ENCODE data around the gene TMEM131.
A peak's percentile ranks its signal among the peaks of the same experiment; 100 is the strongest.

Gene TMEM131

DNA sequence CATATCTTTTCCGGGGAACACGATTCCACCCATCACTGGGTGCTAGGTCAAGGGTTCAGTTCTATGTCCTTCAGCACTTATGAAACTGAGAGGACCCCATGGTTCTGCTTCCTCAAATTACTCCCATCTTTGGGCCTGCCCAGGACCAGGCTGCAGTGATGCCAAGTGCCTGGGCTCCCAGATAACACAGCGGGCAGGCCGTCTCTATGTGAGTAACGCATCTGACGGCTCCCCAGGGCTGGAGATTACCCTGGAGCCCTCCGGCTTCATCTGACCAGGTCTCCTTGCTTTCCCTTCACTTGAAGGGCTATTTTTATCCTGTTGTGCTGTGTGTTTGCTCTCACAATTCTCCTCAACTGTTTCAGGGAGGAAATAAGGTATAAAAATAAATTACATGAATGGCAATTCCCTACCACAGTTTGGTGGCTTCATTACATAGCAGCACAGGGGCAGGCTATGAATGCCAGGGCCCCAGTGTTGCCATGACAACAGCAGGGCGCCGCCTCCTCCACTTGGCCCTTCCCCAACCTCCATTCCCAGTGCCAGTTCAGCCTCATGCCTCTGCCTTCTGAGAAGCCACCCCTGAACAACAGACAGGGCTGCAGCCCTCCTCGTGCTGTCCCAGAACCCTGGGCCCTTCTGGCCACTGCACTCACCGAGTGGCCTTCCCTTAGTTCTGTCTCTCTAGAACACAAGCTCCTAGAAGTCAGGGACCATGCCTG, 25.4 kb upstream of the TMEM131 start:
- DNase-seq: no peak

DNA sequence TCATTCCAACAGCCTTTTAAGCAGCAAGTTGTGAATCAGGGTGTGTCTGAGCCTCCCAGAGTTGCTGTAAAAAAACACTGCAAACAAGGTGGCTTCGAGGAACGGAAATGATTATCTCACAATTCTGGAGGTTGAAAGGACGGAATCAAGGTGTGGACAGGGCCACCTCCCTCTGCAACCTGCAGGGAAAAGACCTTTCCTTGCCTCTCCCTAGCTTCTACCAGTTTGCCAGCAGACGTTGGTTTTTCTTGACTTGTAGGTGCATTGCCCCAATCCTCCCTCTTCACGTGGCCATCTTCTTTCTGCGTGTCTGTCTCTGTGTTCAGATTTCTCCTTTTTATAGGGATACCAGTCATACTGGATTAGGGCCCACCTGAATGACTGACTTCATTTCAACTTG, 24.8 kb upstream of the TMEM131 start:
- DNase-seq: no peak

DNA sequence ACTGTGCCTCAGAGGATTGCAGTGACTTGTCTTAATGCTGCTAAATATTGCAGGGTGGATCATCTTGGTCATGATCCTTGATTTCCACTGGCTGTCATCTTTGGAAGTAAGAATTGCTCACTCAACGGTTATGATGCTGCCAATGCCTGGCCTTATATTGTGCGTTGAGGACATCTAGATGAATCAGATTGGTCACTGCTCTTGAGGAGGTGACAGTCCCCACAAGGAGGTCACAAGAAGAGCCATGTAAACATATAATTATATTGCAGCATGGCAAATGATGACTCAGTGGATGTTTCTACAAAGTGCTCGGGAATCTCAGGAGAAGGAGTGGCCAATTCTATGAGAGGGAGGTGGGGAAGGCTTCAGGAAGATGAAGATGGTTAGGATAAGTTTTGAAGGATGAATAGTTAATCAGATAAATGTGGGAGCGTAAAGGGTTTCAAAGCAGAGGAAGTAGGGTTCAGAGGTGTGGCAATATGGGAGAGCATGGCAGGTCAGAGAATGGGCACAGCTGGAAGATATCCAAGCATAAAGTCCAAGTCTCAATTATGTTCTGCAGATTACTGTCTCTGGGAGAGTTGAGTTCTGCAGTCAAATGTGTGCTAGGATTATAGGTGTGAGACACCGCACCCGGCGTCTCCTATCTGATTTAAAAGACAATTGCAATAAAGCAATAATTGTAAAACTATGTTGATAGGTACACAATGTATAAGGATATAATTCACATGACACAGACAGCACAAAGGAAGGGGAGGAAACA, 21.3 kb upstream of the TMEM131 start:
- DNase-seq: no peak

DNA sequence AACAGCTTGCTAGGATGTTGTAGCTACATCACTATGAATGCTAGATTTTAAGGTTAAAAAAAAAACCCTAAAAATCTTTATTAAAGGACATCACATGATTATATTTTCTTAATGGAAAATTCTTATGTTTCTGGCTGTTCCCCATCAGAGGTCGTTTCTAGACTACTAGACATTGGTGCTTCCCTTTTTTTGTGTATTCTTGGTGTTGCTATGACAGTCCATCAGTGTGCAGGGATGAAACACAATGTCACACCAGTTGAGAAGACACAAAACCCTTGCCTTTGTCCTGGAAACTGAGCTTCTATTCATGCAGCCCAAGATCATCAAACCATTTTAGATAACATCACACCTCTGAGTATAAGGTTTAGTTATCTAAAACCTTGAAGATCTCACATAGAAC, 19.9 kb upstream of the TMEM131 start:
- no peak for DNase-seq

DNA sequence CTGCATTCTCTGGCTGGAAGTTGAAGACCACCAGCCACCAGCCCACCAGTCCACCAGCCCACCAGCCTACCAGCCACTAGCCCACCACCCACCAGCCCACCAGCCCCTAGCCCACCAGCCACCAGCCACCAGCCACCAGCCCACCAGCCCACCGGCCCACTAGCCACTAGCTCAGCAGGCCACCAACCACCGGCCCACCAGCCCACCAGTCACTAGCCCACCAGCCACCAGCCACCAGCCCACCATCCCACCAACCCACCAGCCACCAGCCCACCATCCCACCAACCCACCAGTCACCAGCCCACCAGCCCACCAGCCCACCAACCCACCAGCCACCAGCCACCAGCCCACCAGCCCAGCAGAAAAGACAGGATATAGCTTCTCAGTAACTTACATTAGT, 18.6 kb upstream of the TMEM131 start:
- no peak for DNase-seq

DNA sequence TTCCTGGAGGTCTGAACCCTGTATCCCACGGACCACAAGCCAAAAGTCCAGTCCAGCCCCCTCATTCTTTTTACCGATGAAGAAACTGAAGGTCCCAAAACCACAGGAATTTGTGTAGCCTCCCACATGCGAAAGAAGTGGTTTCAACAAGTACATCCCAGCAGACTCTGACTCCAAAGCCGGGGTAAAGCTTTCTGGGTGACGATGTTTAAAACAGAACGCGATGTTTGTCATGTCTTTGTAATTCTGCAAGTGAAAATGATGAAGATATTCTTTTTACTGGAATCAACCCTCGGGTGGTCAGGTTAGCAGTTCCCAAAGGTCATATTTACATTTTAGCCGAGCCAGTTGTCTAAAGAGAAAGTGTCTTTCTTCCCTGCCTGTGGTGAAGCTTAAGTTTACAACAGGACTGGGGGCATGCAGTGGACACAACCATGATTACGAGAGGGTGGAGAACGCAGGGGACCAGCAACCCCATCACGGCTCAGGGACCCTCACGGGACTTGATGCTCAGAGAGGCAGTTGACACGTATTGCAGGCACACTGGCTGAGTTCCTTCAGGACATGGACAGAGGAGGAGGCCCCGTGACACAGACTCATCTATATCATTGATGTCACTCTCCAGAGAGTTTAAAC, 17.8 kb upstream of the TMEM131 start:
- DNase-seq: peak; percentile 24

DNA sequence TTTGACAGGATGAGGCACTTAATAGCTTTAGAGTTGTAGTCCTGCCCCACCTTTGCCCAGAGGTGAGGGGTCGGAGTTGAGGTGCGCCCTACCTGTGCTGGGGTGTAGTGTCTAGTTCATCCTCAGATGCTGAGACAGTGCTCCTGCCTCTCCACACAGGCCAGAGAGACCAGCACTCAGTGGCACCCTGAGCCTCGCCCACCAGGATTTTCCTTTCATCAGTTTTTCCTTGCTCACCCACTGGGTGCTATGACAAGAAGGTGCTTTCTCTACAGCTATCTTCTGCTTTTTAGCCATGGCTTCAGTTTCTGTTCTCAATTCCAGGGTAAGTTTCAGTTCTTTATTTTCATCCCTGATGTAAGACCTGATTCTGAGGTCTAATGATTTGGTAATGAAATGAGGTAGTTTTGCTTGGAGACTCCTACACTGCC, 16.8 kb upstream of the TMEM131 start:
- no peak for DNase-seq

DNA sequence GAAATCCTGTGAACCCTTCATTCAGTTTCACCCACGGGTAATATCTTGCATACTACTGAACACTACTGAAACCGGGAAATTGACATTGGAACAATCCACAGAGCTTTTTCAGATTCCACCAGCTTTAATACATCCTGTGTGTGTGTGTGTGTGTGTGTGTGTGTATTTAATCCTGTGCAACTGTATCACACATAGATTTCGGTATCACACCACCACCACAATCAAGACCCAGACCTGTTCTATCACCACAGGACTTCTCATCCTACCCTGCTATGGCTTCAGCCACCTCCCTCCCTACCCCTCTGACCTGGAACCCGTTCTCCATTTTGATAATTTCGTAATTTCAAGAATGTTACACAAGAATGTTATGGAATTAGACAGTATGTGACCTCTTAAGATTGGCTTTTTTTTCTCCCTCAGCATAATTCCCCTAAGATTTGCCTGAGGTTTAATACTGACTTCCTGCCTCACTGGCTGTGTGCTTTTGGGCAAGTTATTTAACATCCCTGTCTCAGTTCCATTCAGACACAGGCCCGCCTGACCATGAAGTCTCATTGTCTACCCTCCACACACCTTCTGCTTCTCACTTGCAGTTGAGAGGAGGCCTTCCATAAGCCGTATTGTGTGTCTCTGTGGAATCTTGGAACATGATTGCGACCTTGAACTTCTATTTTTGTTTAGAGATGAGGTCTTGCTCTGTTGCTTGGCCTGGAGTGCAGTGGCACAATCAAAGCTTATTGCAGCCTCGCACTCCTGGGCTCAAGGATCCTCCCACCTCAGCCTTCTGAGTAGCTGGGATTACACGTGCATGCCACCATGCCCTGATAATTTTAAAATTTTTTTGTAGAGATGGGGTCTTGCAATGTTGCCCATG, 14.4 kb upstream of the TMEM131 start:
- no peak for DNase-seq

DNA sequence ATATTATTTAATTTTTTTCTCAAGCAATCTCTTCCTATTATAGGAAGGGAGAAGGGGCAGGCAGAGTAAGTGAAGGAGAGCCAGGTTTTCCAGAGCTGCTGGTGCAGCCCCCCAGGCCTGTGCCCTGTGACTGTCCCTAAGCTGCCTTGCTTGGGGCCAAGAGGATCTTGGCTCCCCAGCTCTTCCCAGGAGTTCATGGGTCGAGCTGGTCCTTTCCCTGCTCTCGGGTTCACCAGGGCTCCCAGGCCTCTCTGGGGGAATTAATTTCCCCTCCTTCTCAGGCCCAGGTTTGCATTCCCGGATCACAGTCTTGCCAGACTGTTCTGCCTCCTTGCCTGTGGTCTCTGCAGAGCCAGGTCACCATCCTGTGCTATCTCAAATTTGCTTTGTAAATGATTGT, 12.7 kb upstream of the TMEM131 start:
- DNase-seq: no peak

DNA sequence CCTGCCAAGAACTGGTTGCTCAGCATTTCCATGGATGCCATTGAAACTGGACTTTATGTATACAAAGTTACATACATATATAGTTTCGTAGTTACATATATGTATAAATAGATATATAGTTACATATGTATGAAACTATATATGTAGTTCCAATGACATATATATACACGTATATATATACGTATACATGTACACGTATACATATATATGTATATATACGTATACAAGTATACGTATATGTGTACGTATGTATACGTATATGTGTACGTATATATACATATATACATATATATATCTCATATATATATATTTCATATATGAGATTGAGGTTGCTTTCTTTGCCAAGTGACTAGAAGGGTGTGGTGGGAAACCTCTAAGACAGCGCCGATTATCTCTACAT, 10.6 kb upstream of the TMEM131 start:
- DNase-seq: no peak

DNA sequence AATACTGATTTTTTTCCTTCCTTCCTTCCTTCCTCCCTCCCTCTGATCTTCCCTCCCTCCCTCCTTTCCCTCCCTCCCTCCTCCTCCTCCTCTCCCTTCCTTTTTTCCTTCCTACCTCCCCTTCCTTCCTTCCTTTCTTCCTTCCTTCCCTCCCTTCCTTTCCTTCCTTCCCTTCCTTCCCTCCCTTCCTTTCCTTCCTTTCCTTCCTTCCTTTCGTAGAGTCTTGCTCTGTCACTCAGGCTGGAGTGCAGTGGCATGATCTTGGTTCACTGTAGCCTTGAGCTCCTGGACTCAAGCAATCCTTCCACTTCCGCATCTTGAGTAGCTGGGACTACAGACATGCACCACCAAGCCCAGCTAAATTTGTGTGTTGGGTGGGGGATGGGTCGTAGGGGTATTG, 8.9 kb upstream of the TMEM131 start:
- no peak for DNase-seq

DNA sequence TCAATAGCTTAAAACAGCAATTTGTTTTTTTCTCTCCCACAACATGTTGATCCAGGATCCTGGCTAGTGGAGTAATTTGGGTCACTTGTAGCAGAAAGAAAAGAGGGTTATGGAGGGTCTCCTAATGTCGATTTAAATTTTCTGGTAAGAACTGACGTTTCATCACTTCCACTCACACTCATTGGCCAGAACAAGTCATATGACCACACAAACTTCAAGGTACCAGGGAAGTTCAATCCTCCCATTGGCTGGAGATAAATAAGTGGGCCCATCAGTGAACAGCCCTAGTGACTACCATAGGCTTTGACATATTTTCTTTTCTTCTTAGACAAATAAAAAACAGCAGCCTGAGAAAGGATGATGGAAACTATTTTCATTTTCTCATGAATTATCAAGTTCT, 8.3 kb upstream of the TMEM131 start:
- DNase-seq: no peak

DNA sequence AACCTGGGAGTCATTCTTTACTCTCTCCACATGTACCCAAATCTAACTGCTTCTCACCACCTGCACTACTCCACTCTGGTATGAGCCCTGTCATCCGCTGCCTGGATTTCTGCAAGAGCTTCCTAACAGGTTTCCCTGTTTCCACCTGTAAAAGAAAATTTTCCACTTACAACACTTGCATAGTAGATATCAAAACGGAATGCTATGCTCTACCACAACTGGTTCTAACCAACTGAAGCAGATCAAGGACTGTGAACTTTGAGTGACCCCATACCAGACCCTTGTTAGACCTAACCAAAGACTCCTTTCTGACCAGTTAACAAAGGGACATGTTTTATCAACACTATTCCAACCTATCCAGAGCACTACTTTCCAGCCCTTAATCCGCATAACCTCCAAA, 3.8 kb upstream of the TMEM131 start:
- DNase-seq: no peak

DNA sequence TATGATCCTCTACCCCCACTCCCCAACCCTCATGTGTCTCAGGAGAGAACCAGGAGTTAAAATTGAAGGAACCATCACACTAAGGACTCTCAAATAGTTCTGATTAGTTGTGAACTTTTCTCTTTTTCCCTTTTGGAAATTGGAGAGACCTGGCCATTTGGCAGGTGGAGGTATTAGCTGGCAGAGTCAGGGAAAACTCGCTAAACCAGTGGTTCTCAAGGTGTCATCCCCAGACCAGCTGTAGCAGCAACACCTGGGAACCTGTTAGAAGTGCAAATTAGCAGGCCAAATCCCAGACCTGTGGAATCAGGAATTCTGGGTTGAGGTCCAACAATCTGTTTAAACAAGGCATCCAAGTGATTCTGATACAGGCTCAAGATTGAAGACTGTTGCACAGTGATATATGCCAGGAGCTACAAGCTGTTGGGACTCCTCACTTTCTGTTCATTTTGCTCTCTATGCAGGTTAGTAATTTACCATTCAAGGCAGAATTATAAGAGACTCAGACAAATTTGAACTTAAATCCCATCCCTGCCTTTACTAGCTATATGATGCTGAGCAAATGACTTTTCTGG, 2.8 kb upstream of the TMEM131 start:
- no peak for DNase-seq

DNA sequence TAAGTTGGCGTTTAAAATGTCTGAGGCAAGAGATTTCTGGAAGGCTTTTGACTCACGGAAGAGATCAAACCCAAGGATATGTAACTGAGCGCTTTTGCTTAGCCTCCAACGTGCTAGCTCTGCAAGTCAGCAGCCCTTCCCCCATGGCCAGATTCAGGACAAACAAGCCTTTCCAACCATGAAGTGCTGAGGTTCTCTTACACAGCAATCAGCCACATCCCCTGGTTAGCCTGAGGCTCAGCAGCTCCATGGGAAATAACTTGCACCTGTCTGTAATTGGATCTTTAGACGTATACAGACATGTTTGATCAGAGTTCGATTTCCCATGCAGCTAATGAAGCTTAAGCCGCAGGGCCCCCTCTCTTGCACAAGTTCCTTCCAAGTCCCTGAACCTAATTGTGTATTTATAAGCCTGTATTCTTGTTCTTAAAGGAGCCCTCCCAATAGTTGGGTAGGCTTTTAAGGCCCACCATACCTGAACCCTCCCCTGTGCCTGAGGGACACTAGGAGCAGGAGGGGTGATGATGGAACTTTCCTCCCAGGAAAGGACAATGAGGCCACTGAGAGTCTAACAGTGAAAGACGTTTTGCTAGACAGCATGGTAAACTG, 2.1 kb upstream of the TMEM131 start:
- DNase-seq: no peak

DNA sequence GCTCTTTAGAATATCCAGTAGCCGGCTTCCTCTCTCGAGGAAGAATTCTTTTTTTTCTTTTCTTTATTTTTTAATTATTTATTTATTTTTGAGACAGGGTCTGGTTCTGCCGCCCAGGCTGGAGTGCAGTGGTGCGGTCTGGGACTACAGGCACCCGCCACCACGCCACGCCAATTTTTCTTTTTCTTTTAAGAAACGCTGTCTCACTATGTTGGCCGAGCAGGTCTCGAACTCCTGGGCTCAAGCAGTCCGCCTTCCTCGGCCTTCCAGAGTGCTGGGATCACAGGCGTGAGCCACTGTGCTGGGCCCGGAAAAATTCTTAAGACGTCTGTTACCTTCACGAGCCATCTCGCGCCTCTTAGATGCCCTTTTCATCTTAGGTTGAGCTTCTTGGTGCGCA, 931 bp upstream of the TMEM131 start:
- no peak for DNase-seq

DNA sequence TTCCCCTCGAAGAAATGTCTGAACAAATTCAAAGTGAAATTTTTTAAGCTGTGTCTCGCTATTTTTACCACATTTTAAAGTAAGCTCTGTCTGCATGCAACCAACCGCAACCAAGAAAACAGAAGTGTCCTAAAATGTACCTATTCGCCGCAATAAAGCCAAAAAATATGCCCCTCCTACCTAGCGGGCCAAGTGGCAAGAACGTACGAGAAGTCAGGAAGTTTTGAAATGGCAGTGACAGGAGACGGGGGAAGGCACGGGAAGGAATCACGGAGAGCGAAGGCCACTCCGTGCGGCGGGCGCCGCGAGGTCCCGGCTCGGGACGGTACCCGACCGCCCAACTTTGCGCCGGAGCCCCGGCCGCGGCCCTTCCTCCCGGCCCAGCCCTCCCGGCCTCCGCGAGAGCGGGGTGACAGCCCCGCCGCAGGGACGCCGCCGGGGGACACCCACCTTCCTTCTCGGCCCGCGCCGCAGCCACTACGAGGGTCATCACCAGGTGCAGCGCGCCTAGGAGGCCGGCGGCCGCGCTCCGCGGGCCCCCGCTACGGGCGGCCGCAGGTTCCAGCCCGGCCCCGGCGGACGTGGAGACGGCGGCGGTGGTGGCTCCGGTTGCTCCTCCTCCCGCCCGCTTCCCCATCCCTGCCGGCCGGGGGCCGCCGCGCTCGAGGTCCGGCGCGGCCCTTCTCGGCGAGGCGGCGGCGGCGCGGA, 568 bp downstream of the TMEM131 start:
- no peak for DNase-seq

DNA sequence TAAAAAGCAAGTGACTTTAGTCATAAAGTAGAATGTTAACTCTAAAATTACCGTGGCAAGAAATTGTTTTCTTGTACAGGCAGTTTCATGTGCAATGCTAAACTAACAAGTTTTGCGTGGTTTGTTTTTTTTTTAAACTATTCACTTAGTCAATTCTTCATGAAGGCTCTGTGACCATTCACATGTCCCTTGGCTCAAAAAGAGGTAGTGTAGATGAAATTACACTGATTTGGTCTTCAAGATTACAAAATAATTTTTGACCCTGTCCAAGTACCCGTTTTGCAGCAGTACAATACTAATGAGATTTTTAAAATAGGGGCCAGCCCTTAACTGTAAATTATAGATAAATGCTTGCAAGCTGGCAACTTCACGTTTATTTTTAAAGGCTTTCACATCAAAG, 1.3 kb downstream of the TMEM131 start:
- no peak for DNase-seq

DNA sequence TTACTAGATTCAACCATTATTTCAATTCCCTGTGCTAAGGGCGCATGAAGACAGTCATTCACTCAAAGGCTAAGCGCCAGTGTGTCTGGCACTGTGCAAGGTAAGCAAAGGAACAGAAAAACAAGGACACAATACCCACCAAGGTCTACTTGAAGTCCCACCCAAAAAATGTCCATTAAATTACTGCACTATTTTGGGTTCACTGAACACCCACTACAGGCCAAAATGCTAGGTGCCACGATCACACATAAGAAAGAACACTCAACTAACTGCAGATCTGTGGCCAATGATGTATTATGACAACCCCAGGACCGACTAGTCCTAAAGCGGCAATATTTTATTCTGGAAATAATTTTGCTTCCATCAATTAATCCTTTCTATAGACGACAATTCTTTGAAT, 1.8 kb downstream of the TMEM131 start:
- DNase-seq: no peak

DNA sequence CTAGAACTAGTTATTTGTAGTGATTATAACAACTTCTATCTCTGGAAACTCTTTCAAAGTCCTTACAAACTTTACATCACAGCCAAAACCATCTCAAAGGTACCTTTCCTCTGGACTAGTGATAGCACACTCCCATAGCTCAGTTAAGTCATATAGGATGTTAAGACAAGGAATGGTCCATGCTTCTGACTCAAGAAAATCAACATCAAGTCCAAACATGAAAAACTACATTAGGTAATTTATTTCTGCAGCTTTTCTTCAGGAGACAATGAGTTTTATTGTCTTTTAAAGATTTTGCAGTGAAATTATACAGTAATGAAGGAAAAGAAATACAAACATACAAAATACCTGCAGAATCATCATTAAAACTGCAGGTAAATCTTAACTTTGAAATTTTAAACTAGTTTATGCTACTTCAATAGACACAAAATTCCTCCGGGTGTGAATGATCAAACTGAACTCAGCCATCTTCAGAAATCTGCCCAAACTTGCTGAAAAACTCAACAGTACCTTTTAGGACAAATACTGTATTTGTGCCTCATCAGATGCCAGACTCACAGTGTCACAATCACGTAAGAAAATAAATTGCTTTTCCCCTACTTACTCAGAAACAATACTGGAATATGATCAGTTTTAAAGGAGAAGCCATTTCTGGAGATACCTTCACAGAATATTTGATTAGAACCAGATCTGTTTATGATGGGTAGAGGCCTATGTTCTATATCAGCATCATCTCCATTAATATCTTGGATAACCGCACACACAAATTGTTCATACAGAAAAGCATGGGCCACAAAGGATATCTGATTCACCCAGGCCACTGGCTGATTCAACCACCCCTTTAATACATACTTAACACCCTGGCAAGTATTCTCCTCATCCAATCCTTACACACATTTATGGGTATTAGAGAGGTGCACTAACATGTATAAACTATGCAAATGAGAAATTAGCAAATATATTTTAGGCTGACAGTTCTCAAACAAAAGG, 2.6 kb downstream of the TMEM131 start:
- DNase-seq: no peak

All from NCI-H226 (cell line).